Umbilical cord (tissue), 2 donors: ENCODE results near the gene GHSR. TPM values are rescaled to one million over a fixed set of nuclear protein-coding genes. Genes with fewer than 3 reads are reported as not detected.
A peak's percentile ranks its signal among the peaks of the same experiment; 100 is the strongest.

Experiments
- DNase-seq: peaks from one replicate; pipeline ENCODE4 v3.0.0-alpha.2; 2015; ENCODE audit warnings: low spot score
- total RNA-seq: library from RNA; depleted of rRNA; stranded (reverse); fragments of >200 nt; gene quantifications from one replicate; pipeline ENCODE4 v1.2.3, GENCODE V29; 2014; ENCODE audit warnings: low replicate concordance; ENCODE audit not compliant: insufficient read depth

Gene GHSR, protein sequence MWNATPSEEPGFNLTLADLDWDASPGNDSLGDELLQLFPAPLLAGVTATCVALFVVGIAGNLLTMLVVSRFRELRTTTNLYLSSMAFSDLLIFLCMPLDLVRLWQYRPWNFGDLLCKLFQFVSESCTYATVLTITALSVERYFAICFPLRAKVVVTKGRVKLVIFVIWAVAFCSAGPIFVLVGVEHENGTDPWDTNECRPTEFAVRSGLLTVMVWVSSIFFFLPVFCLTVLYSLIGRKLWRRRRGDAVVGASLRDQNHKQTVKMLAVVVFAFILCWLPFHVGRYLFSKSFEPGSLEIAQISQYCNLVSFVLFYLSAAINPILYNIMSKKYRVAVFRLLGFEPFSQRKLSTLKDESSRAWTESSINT
- total RNA-seq = 1.4 TPM

DNA sequence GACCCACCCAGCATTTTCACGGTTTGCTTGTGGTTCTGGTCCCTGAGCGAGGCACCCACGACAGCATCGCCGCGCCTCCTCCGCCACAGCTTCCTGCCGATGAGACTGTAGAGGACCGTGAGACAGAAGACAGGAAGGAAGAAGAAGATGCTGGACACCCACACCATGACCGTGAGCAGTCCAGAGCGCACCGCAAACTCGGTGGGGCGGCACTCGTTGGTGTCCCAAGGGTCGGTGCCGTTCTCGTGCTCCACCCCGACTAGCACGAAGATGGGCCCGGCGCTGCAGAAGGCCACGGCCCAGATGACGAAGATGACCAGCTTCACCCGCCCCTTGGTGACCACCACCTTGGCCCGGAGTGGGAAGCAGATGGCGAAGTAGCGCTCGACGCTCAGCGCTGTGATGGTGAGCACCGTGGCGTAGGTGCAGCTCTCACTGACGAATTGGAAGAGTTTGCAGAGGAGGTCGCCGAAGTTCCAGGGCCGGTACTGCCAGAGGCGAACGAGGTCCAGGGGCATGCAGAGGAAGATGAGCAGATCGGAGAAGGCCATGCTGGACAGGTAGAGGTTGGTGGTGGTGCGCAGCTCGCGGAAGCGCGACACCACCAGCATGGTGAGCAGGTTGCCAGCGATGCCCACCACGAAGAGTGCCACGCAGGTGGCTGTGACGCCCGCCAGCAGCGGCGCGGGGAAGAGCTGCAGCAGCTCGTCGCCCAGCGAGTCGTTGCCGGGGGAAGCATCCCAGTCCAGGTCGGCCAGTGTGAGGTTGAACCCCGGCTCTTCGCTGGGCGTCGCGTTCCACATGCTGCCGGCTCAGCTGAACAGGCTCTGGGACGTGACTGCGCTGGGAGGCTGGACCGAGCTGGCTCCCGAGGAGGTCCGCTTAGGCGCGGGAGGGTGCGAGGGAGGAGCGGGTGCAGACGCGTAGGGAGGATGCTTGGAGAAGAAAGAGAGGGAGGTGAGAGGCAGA, at the start of gene GHSR:
GHSR (minus strand) TSS at position 846 of the 969 bp plus-strand sequence; CDS start at position 803, 43 bp downstream.
- DNase-seq = no peak

DNA sequence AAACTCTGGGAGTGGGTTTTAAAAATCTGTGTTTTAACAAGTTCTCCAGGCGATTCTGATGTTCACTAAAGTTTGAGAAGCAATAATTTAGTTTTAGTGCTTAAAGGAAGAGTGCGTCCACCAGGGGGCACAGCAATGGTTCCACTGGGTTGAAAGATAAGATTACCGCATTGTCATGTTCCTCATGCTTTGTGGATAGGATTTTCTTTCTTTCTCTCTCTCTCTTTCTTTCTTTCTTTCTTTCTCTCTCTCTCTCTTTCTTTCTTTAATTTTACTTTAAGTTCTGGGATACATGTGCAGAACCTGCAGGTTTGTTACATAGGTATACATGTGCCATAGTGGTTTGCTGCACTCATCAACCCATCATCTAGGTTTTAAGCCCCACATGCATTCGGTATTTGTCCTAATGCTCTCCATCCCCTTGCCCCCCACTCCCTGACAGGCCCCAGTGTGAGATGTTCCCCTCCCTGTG, 42.0 kb upstream of the GHSR start:
- DNase-seq = peak; percentile 70

DNA sequence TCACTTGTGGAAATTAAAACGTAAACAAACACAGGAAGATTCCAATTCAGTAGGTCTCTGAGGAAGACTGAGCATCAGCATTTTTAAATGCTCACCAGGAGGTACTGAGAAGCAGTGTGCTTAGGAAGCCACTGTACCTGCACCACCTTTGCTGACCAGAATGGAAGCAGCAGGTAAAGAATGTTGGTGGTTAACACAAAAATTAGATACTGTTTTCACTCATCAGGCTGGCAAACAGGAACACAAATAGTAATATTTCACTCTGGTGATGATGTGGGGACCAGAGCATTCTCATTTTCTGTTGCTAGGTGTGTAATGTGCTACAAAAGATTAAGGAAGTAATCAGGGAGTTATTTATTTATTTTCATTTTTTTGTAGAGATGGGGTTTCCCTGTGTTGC, 29.9 kb upstream of the GHSR start:
- no peak for DNase-seq

DNA sequence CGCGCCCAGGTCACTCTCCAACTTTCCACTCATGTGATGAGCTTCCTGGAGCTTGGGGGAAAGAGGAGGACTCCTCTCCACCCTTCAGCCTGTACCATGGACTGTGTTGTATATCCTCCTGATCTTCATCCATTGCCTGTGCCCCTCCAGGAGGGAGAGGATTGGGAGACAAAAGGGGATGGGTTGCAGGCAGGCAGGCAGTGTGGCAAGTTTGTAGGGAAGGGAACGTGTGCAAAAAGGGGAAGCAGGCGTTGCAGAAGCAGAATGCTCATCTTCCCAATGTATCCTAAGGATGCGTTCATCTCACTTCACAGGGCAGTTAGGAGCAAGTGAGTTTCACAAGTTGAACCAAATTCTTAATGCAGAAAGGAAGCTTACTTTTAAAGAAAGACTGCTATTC, 28.1 kb upstream of the GHSR start:
- DNase-seq = no peak

DNA sequence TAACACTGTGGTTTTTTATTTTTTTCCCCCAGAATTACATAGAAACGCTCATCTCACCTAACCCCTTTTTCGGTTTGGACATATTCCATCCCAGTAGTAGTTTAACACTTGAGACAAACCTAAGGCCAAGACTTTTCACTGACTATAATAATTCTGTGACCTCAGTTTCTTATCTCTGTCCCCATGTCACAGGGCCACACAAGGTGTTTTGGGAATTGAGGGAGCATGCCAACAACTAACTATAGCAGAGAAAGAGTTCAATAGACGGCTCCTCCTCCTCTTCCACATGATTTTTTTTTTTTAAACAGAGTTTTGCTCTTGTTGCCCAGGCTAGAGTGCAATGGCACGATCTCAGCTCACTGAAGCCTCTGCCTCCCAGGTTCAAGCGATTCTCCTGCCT, 27.4 kb upstream of the GHSR start:
- DNase-seq = no peak

DNA sequence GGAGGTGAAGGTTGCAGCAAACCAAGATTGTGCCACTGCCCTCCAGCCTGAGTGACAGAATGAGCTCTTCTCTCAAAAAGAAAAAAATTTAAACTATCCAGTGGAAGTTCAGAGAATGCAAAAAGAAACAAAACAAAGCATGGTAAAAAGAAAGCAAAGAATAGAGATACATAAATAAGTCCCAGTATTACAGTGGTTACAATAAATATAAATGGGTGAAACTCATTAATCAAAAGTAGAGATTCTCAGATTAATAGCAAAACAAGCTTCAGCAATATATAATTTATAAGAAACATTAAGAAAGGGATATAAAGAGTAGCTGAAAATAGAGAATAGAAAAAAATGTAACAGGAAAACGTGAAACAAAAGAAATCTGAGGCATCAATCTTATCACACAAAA, 23.6 kb upstream of the GHSR start:
- DNase-seq = no peak

DNA sequence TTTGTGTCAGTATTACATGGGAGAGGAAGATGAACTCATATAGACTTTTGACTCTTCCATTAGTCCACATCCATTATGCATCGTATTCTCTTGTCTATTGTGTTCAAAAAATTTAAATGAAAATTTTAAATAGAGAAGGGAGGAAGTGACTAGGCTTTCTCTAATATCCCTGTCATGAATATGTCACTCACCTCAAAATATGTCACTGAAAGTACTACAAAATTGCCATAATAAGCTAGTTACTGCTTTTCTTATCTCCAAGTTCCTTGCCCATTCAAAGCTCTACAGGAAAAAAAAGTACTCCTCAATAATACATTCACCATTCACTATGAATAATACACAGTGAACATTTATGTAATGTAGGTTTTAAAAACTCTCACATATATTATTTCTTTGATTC, 22.3 kb upstream of the GHSR start:
- no peak for DNase-seq

DNA sequence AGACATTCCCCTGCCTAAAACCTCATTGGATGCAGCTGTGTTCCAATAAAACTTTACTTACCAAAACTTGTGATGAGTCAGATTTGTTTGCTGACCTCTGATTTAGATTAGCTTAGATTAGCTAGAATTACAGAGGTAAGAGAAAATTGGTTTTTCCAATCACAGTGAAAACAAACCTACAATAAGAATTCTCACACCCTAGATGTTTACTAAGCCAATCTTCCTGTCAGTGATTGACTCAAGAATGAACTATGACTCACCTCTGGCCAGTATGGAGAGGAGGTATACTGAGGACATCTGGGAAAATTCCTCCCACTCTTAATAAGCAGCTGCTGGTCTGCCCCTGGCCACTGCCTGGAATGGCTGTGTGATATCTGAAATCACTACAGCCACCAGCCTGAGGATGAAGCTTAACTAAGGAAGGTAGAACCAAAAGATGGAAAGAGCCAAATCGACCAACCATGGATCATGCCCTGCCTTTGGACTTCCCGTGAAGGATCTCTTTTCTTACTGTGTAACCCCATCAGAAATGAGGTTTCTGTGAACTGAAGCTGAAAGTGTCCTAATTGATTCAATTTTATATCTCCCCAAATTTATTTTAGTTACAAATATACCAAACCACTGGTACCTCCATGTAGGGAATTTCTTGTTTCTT, 19.0 kb upstream of the GHSR start:
- no peak for DNase-seq

DNA sequence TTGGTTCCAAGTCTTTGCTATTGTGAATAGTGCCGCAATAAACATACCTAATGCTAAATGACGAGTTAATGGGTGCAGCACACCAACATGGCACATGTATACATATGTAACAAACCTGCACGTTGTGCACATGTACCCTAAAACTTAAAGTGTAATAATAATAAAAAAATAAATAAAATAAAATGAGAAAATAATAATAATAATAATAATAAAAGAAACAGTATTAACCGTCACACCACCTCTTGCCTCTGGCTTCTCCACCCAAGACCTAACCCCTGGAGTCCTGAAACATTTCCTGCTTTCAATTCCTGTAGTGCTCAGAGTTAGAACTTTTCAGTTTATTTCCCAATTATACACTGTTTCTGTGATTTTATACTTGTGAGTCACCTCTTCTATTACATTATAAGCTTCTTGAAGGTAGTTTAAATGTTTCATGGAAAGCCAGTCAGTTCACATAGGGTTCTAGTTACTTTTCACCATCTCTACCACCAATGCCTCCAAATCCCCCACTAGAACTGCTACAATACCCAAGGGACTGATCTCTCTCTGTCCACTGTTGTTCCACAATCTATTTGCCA, 18.4 kb upstream of the GHSR start:
- DNase-seq = no peak

DNA sequence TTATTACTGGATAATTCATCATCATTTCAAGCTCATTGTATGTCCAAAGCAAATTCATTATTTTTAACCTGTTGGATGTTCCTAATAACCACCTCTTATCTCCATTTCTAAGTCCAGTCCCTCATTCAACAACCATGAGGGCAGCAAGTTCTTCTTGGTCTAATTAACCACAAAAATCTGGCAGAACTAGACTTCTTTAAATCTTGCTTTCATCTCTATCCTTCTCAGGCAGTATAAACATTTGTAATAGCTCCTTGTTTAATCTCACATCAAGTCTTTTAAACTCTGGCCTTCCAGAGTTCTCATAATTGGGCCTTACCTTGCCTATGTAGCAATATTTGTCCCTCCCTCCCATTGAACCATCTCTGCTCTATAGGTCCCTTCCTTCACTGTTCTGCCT, 17.0 kb upstream of the GHSR start:
- DNase-seq = no peak

DNA sequence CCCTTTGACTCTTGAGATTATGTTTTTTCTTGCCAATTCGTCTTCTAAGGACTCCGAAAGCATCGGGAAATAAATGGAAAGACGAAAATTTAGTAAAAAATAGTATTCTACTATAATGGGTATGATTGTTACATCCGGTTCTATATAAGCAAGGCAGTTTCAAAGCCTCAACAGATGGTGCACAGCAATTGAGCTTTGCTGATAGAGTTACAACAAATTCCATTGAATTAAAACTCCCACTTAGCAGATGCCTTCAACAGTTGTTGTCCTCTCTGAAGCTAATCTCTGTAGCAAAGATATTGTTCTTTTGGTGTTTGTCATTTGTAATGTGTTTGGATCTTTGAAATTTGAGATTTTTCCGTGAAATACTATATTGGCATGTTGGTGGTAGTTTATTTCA, 16.1 kb upstream of the GHSR start:
- DNase-seq = no peak

DNA sequence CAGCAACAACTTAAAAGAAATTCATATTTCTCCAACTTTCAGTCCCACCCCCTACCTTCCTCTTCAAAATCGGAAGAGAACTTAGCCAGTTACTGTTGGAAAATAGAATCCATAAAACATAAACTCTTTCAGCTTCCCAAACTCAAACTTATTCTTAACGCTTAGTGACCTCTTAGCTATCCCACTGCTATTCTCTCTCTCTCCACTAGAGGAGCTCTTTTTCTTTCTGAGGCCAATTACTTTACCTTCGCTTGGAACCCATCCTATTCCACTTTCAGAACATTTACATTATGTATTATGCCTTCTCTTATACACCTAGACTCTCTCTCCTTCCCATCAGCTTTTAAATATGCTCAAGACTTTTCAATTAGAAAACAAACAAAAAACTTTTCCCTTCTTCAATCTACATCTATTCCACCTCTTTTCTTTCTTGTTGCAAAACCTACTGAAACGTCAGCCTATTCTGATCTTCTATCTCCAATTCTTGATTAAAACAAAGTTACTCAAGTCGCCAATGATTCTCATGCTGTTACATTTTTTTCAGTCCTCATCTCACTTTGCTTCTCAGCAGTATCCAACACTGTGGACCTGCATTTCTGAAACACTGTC, 13.4 kb upstream of the GHSR start:
- peak; percentile 22 for DNase-seq

DNA sequence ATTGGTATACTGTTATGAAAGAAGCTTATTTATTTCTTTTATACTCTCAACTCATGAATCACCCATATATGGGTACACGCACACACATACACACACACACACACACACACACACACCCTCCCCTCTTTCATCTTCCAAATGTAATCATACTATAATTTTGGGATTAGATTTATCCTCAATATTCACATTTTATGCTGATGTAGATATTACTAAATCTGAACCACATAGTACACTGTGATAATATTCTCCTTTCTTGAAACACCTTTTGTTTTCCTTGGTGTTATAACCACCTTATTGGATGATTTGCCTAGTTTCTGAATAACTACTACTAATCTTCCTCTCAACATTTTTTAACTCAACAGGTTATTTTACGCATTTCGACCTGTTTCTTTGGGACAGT, 8.1 kb upstream of the GHSR start:
- no peak for DNase-seq

DNA sequence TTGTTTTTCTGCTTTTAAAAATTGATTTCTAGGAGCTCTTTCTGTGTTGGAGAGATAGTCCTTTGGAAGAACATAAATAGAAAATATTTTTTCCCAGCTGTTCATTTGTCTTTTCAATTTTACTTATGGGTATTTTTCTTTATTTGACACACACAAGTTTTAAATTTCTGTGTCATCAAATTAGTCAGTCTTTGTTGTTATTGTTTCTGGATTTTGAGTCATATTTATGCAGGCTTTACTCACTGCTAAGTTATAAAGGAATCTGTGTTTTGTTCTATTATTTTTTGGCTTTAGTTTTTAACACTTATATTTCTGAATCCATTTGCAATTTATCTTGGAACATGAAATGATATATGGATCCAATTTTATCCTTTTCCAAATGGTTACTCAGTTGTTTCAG, 5.9 kb upstream of the GHSR start:
- DNase-seq = no peak

DNA sequence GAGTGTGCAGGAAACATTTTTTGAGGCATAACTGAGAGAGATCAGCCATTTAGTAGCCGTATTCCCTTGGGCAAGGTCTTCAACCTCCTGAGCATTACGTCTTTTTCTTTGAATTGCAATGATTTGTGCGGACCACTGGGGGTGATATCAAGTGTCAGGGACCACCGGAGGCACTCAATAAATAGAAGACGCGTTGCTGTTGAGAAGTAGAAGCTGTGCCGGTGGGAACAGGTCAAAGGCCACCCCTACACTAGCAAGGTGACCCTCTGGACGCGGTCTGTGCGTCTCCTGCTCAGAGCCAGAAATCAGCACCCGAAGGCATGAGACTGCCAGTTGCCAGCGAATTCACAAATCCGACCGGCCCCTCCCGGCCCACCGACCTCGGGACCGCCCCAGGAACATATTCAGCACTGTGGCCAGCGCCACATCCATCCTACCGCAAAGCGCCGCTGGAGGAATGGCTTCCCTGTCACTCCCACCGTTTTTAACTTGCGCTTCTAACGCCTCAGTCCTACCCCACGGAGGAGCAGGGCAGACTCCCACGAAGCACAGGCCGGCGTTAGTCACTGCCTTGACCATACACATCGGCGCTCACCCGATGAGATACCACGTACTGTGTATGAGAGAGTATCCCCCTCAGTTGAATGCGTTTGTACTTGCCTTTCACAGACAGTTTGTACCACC, 1.4 kb upstream of the GHSR start:
- peak; percentile 23 for DNase-seq

DNA sequence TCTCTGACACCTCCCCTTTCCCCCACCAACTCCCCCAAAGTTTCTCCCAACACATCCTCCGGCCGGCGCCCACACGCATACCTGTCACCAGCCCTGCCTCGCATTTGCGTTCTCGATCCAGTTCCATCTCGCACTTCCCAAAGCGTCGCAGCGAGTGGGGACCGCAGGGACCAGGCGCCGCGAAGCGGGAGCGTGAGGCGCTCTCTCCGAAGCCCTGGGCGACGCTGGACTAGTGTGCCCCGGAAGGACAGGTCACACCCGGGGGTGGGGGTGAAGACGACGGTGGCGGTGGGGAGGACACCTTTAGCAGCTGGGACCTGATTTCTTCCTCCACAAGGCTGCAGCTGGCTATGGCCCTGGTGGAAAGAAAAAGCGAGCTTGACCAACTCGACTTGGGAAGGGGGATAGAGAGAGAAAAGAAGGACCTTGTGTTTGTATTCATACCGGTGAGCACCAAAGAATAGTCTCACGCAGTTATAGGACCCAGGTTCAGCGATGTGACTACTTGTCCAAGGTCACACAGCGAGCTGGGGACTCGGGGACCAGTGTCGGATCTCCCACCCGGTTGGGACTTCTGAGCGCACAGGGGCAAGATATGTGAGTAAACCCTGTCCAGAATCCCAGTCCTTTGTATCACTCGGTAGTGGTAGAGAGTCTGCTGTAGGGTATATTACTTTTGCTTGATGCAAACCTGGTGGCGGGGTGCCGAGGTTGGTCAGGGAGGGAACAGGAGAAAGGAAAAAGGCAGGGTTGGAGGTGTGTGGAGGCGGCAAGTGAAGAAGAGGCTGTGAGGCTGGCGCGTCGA, 607 bp upstream of the GHSR start:
- DNase-seq = no peak

DNA sequence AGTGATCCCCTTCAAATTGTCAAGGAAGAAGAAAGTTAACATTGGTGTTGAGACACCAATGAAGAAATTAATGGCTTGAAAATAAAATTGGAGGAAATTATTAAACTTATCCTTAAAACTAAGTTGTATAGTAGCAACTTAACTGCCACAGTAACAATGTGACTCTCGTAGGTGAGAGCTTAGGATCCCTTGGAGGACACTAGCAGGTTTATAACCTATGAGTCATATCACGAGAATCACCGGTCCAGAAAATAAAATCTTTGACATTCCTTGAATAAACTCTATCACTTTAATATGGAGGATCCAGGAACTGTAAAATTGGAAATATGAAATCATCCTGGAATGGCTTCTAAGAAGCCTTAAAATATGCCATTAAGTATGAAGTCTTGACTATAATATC, 2.1 kb downstream of the GHSR start:
- DNase-seq = no peak

DNA sequence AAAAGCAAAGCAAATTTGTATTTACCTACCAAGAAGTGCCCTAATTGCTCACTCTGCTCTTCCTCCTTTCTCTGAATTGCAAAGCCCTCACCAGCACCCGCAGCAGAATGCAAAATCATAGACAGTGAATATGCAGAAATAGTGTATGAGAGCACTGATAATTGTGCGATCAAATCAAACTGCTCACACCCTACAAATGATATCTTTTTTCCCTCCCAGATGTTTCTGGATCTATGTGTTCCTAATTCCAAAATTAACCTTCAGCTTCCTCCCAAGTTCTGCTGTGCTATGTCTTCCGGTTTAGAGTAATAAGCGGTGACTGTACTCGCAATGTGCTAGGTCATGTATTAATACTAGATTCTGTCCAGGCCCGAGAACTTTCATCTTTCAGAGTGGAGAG, 3.4 kb downstream of the GHSR start:
- no peak for DNase-seq

DNA sequence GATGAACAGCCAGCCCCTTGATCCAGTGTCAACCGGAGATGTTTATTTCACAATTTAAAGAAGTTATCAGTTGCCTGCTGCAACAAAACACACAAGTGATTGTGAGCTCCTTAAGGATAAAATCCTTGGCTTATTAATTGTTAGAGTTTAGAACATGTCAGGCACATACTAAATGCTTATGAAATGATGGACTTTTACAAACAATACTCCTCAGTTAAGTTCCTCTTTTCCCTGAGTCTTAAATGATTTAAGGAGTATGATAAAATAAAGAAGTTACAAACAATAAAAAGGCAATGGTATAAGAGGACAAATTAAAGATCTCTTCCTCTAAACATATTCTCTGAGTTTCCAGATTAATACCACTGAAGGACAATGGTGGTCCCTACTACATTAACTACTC, 5.7 kb downstream of the GHSR start:
- no peak for DNase-seq

DNA sequence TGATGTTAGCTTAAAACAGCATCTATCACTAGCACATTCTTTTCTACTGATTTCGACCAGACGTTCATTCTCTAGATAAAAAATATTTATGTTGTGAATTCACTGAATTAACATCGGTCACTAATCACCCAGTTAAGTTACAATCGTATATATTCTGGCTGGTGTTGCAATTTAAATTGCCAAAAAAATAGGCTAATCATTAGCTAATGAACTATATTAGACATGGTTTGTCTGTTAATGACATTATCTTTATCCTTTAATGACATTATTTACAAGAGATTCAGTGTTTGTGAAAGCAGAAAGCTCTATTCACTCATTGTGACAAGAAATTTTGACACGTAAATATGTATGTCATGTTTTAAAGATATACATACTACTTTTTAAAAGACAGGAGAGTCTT, 6.7 kb downstream of the GHSR start:
- DNase-seq = no peak
